ENCODE measurements around the gene BOD1L1. TPM values are rescaled to one million over a fixed set of nuclear protein-coding genes. Genes with fewer than 3 reads are reported as not detected.
"Not testable (repeated sequence)": the region's sequence is repeated elsewhere in the genome, so short reads cannot be mapped to it uniquely, and the experiment has no call there.

Gene BOD1L1
- total RNA-seq, 1 experiment from 2014 or later = 11.4 TPM

DNA sequence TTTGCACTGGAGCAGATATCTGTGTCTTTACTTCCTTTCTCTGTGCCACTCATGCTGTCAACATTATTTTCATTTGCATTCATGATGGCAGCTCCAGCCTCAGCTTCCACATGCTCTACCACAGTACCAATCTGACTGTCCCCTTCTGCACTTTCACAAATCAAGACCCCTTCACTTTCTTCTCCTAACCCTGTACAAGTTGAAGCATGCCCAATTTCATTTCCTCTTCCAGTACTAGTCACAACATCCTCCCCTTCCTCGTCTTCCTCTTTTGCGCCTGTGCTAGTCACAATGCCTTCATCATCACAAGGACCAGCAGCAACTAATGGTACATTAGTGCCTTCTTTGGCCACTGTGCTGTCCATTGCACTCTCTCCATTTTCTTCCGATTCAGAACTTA is 26.5 kb downstream of the BOD1L1 start:
- Histone ChIP-seq H3K36me3 (replicated peaks; ENCODE audit: control insufficient read depth, insufficient read depth, low read length) (peaks cover 21% of the 10 kb centered on the region), H3K27me3 (ENCODE audit: control insufficient read depth, insufficient read depth, low read length) (no peaks in the 10 kb centered on the region), H3K4me3 (ENCODE audit: insufficient read depth, low read depth, low read length) (no peak overlapping the region)
- DNase-seq = no peak

- Histone ChIP-seq H3K36me3 (replicated peaks; ENCODE audit: control insufficient read depth, insufficient read depth, low read length) (peaks cover 23% of the 10 kb centered on the region), H3K27me3 (ENCODE audit: control insufficient read depth, insufficient read depth, low read length) (no peaks in the 10 kb centered on the region), H3K4me3 (ENCODE audit: insufficient read depth, low read depth, low read length) (no peak overlapping the region)
- DNase-seq = peak; percentile 29
Measured at GRCh38 chr4:13599159-13599558, 28.4 kb downstream of the BOD1L1 start.

- no peaks in the 10 kb centered on the region for H3K27me3 ChIP-seq (ENCODE audit: control insufficient read depth, insufficient read depth, low read length)
- peaks cover 17% of the 10 kb centered on the region for H3K36me3 ChIP-seq (replicated peaks; ENCODE audit: control insufficient read depth, insufficient read depth, low read length)
- no peak for DNase-seq
- H3K4me3 ChIP-seq (ENCODE audit: insufficient read depth, low read depth, low read length) = no peak overlapping the region
Measured at GRCh38 chr4:13597604-13598003, 29.9 kb downstream of the BOD1L1 start.

GRCh38 chr4:13597141-13597540 is 30.4 kb downstream of the BOD1L1 start:
- peaks cover 18% of the 10 kb centered on the region for H3K36me3 ChIP-seq (replicated peaks; ENCODE audit: control insufficient read depth, insufficient read depth, low read length)
- no peaks in the 10 kb centered on the region for H3K27me3 ChIP-seq (ENCODE audit: control insufficient read depth, insufficient read depth, low read length)
- DNase-seq = no peak
- H3K4me3 ChIP-seq (ENCODE audit: insufficient read depth, low read depth, low read length) = no peak overlapping the region

DNA sequence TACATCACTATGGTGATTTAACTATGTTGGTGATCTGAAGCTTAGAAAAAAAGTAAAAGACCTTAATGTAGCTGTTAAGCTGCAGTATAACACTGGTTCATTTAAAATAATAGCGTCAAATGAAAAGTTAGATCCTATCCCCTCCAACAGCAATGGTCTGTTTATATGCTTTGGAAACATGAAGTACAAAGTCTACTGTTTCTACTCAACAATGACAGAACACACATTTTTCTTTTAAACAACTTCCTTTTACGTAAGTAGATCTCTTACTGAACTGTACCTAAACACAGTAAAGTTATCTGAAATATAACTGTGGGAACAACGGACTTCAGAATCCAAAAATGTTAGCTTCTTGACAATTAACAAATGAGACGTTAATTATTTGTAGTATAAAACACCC is 35.3 kb downstream of the BOD1L1 start:
- Histone ChIP-seq H3K27me3 (ENCODE audit: control insufficient read depth, insufficient read depth, low read length) (no peaks in the 10 kb centered on the region), H3K36me3 (replicated peaks; ENCODE audit: control insufficient read depth, insufficient read depth, low read length) (peaks cover 14% of the 10 kb centered on the region), H3K4me3 (ENCODE audit: insufficient read depth, low read depth, low read length) (no peak overlapping the region)
- DNase-seq = no peak

GRCh38 chr4:13590766-13591165 is 36.8 kb downstream of the BOD1L1 start:
- DNase-seq = no peak
- H3K36me3 ChIP-seq (replicated peaks; ENCODE audit: control insufficient read depth, insufficient read depth, low read length) = peaks cover 17% of the 10 kb centered on the region
- H3K27me3 ChIP-seq (ENCODE audit: control insufficient read depth, insufficient read depth, low read length) = no peaks in the 10 kb centered on the region
- H3K4me3 ChIP-seq (ENCODE audit: insufficient read depth, low read depth, low read length) = no peak overlapping the region

GRCh38 chr4:13588954-13589353 is 38.6 kb downstream of the BOD1L1 start:
- Histone ChIP-seq H3K4me3 (ENCODE audit: insufficient read depth, low read depth, low read length) (no peak overlapping the region), H3K36me3 (replicated peaks; ENCODE audit: control insufficient read depth, insufficient read depth, low read length) (peaks cover 15% of the 10 kb centered on the region), H3K27me3 (ENCODE audit: control insufficient read depth, insufficient read depth, low read length) (no peaks in the 10 kb centered on the region)
- no peak for DNase-seq

DNA sequence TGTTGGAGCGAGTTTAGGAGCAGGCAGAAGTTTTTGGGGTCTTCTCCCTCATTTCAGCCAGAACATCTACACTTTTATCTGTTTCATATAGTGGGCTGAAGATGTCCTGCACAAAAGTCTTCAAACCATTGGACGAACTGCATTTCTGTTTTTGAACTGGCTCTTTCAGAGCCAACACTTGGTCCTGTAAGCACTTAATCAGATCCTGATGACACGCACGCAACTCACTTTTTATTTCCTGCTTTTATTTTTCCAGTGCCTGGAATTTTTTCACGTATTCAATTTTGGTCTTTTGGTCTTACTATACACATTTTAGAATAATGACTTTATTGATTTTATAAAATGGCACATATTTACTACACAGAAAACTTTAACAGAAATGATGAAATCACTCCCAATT is 43.0 kb downstream of the BOD1L1 start:
- no peak for DNase-seq
- peaks cover 18% of the 10 kb centered on the region for H3K36me3 ChIP-seq (replicated peaks; ENCODE audit: control insufficient read depth, insufficient read depth, low read length)
- H3K4me3 ChIP-seq (ENCODE audit: insufficient read depth, low read depth, low read length) = no peak overlapping the region

DNA sequence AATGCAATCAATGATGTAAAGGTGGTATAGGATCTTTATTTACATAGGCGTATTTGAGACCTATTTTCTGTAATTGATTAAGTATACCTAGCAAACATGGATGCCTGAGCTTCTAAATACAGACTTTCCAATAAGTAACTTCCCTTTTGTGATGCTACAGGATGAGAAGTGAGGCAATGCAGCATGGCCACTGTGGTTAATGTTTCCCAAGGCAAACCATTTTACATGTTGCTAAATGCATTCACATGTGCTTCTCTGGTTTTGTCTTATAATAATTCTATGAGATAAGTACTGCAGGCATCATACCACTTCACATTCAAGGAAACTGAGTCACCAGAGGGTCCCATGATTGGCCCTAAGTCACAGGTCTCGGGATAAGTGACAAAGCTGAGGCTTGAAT is 47.5 kb downstream of the BOD1L1 start:
- Histone ChIP-seq H3K36me3 (replicated peaks; ENCODE audit: control insufficient read depth, insufficient read depth, low read length) (peaks cover 19% of the 10 kb centered on the region), H3K4me3 (ENCODE audit: insufficient read depth, low read depth, low read length) (no peak overlapping the region), H3K27me3 (ENCODE audit: control insufficient read depth, insufficient read depth, low read length) (no peaks in the 10 kb centered on the region)
- no peak for DNase-seq

More for the DNA sequence above, 43.0 kb downstream of the BOD1L1 start:
- H3K27me3 ChIP-seq (ENCODE audit: control insufficient read depth, insufficient read depth, low read length) = no peaks in the 10 kb centered on the region

- Histone ChIP-seq H3K27me3 (ENCODE audit: control insufficient read depth, insufficient read depth, low read length) (no peaks in the 10 kb centered on the region), H3K4me3 (ENCODE audit: insufficient read depth, low read depth, low read length) (no peak overlapping the region), H3K36me3 (replicated peaks; ENCODE audit: control insufficient read depth, insufficient read depth, low read length) (peaks cover 16% of the 10 kb centered on the region)
- no peak for DNase-seq
Measured at GRCh38 chr4:13577660-13578059, 49.9 kb downstream of the BOD1L1 start.

- Histone ChIP-seq H3K27me3 (ENCODE audit: control insufficient read depth, insufficient read depth, low read length) (no peaks in the 10 kb centered on the region), H3K4me3 (ENCODE audit: insufficient read depth, low read depth, low read length) (no peak overlapping the region), H3K36me3 (replicated peaks; ENCODE audit: control insufficient read depth, insufficient read depth, low read length) (peaks cover 16% of the 10 kb centered on the region)
- DNase-seq = no peak
Measured at GRCh38 chr4:13570916-13571315, 56.6 kb downstream of the BOD1L1 start.

DNA sequence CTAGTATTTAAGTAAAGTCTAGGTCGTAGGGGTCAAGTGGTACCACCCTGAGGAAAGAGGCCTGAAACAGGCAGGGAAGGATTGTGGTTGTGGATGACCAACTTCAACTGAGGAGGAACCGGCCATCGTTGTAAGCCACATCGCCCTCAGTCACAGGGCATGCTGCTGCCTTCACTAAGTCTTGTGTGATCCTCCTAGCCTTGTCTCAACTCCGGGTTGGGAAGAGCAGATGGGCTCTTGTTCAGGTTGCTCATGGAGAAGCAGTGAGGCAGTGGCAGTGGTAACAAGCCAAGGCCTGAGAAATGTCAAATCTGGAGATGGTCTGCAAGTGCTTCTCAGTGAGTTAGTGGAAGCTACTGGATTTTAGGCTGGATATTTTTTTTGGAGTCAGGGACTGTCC is 60.4 kb downstream of the BOD1L1 start:
- no peak for DNase-seq
- H3K27me3 ChIP-seq (ENCODE audit: control insufficient read depth, insufficient read depth, low read length) = no peaks in the 10 kb centered on the region
- peaks cover 13% of the 10 kb centered on the region for H3K36me3 ChIP-seq (replicated peaks; ENCODE audit: control insufficient read depth, insufficient read depth, low read length)
- H3K4me3 ChIP-seq (ENCODE audit: insufficient read depth, low read depth, low read length) = no peak overlapping the region

GRCh38 chr4:13562876-13563275 is 64.6 kb downstream of the BOD1L1 start:
- no peak overlapping the region for H3K4me3 ChIP-seq (ENCODE audit: insufficient read depth, low read depth, low read length)
- H3K36me3 ChIP-seq (replicated peaks; ENCODE audit: control insufficient read depth, insufficient read depth, low read length) = no peaks in the 10 kb centered on the region
- DNase-seq = no peak
- H3K27me3 ChIP-seq (ENCODE audit: control insufficient read depth, insufficient read depth, low read length) = no peaks in the 10 kb centered on the region; the same call in 1 of the 2 replicates

- DNase-seq = no peak
- H3K36me3 ChIP-seq (replicated peaks; ENCODE audit: control insufficient read depth, insufficient read depth, low read length) = no peaks in the 10 kb centered on the region
- no peaks in the 10 kb centered on the region; the same call in 1 of the 2 replicates for H3K27me3 ChIP-seq (ENCODE audit: control insufficient read depth, insufficient read depth, low read length)
- H3K4me3 ChIP-seq (ENCODE audit: insufficient read depth, low read depth, low read length) = no peak overlapping the region
Measured at GRCh38 chr4:13561673-13562072, 65.9 kb downstream of the BOD1L1 start.

DNA sequence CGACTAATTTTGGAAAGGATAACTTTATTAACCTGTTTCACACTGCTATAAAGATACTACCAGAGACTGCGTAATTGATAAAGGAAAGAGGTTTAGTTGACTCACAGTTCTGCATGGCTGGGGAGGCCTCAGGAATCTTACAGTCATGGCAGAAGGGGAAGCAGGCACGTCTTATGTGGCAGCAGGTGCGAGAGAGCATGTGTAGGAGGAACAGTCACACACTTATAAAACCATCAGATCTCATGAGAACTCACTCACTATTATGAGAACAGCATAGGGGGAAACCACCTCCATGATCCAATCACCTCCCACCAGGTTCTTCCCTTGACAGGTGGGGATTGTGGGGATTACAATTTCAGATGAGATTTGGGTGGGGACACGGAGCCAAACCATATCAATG is 67.4 kb downstream of the BOD1L1 start:
- not testable (repeated sequence) for H3K4me3 ChIP-seq (ENCODE audit: insufficient read depth, low read depth, low read length); H3K27me3 ChIP-seq (ENCODE audit: control insufficient read depth, insufficient read depth, low read length); H3K36me3 ChIP-seq (replicated peaks; ENCODE audit: control insufficient read depth, insufficient read depth, low read length)

GRCh38 chr4:13559413-13559812 is 68.1 kb downstream of the BOD1L1 start:
- DNase-seq = no peak
- Histone ChIP-seq H3K4me3 (ENCODE audit: insufficient read depth, low read depth, low read length) (no peak overlapping the region), H3K36me3 (replicated peaks; ENCODE audit: control insufficient read depth, insufficient read depth, low read length) (no peaks in the 10 kb centered on the region), H3K27me3 (ENCODE audit: control insufficient read depth, insufficient read depth, low read length) (no peaks in the 10 kb centered on the region; the same call in 1 of the 2 replicates)

More for the DNA sequence above, 67.4 kb downstream of the BOD1L1 start:
- DNase-seq = not testable (repeated sequence)
